Left kidney (tissue), 2 donors: ENCODE data around the gene APP. TPM values are rescaled to one million over a fixed set of nuclear protein-coding genes. Genes with fewer than 3 reads are reported as not detected.
"Not testable (repeated sequence)": the region's sequence is repeated elsewhere in the genome, so short reads cannot be mapped to it uniquely, and the experiment has no call there.

Experiments used
- DNase-seq: peaks from one replicate; pipeline ENCODE4 v3.0.0-alpha.2; 2013
- polyA plus RNA-seq: library from polyadenylated mRNA; unstranded; fragments of 120-200 nt; gene quantifications from one replicate; pipeline ENCODE4 v1.2.1, GENCODE V29; 2013; ENCODE audit not compliant: insufficient read length

APP gene
- polyA plus RNA-seq, 1 donor, result 818 TPM

- DNase-seq, result not testable (repeated sequence)
Measured at GRCh38 chr21:26131053-26131452, 39.5 kb downstream of the APP start.

GRCh38 chr21:26130249-26130881 lies 40.2 kb downstream of the APP start:
- DNase-seq, result no peak

- no peak for DNase-seq
Measured at GRCh38 chr21:26127918-26128317, 42.7 kb downstream of the APP start.

- no peak for DNase-seq
Measured at GRCh38 chr21:26127073-26127814, 43.3 kb downstream of the APP start.

- no peak for DNase-seq
Measured at GRCh38 chr21:26126168-26126553, 44.4 kb downstream of the APP start.

GRCh38 chr21:26125433-26126167 lies 45.0 kb downstream of the APP start:
- DNase-seq, result no peak

- DNase-seq, result no peak
Measured at GRCh38 chr21:26124896-26125295, 45.7 kb downstream of the APP start.

- no peak for DNase-seq
Measured at GRCh38 chr21:26124421-26124833, 46.1 kb downstream of the APP start.

GRCh38 chr21:26123012-26123411 lies 47.6 kb downstream of the APP start:
- no peak for DNase-seq

GRCh38 chr21:26120828-26121227 lies 49.7 kb downstream of the APP start:
- DNase-seq, result no peak

- no peak for DNase-seq
Measured at GRCh38 chr21:26119906-26120305, 50.7 kb downstream of the APP start.

- no peak for DNase-seq
Measured at GRCh38 chr21:26118938-26119540, 51.5 kb downstream of the APP start.

GRCh38 chr21:26117972-26118367 lies 52.6 kb downstream of the APP start:
- DNase-seq, result no peak

- DNase-seq, result no peak
Measured at GRCh38 chr21:26117324-26117971, 53.1 kb downstream of the APP start.

- peak; percentile 37 for DNase-seq
Measured at GRCh38 chr21:26116456-26117011, 54.0 kb downstream of the APP start.

- no peak for DNase-seq
Measured at GRCh38 chr21:26115899-26116298, 54.7 kb downstream of the APP start.

- DNase-seq, result no peak
Measured at GRCh38 chr21:26115305-26115704, 55.3 kb downstream of the APP start.

GRCh38 chr21:26112975-26113374 lies 57.6 kb downstream of the APP start:
- DNase-seq, result no peak

GRCh38 chr21:26112127-26112742 lies 58.3 kb downstream of the APP start:
- no peak for DNase-seq

- DNase-seq, result no peak
Measured at GRCh38 chr21:26110715-26111114, 59.9 kb downstream of the APP start.

- no peak for DNase-seq
Measured at GRCh38 chr21:26107429-26107828, 63.1 kb downstream of the APP start.
